Heart right ventricle (tissue), 16 donors: ENCODE data around the gene MGAT5. TPM values are rescaled to one million over a fixed set of nuclear protein-coding genes. Genes with fewer than 3 reads are reported as not detected.

ENCODE experiments used
- ATAC-seq, 8 donors: fragments of 200-7000 bp; cut with Tn5 transposase; one replicate each; pipeline ENCODE4 v1.9.1; 2020; ENCODE audit warnings: mild to moderate bottlenecking in 8 of 8, moderate library complexity in 8 of 8, moderate number of reproducible peaks in 1 of 8
- DNase-seq, 2 donors: peaks; one replicate each; pipeline ENCODE4 v3.0.0-alpha.2; 2020
- H3K27ac ChIP-seq, 10 donors: fragments of 200-600 bp; sonication (generic) in 2 of 10; one replicate each; pipeline versions ENCODE4 v1.5.0 to v1.8.0; 2020 to 2022; ENCODE audit warnings: mild to moderate bottlenecking in 3 of 10
- H3K27me3 ChIP-seq, 7 donors: fragments of 200-600 bp; one replicate each; pipeline ENCODE4 v1.8.0; 2021 to 2022; ENCODE audit warnings: mild to moderate bottlenecking in 2 of 7
- H3K36me3 ChIP-seq, 9 donors: fragments of 200-600 bp; sonication (generic) in 1 of 9; one replicate each; pipeline versions ENCODE4 v1.5.0 to v1.8.0; 2020 to 2022; ENCODE audit warnings: mild to moderate bottlenecking in 2 of 9
- H3K4me1 ChIP-seq, 9 donors: fragments of 200-600 bp; sonication (generic) in 1 of 9; one replicate each; pipeline versions ENCODE4 v1.5.0 to v1.8.0; 2020 to 2022; ENCODE audit warnings: mild to moderate bottlenecking in 4 of 9
- H3K4me3 ChIP-seq, 10 donors: fragments of 200-600 bp; sonication (generic) in 2 of 10; one replicate each; pipeline versions ENCODE4 v1.5.0 to v1.8.0; 2020 to 2022; ENCODE audit warnings: mild to moderate bottlenecking in 7 of 10, moderate library complexity in 2 of 10
- H3K9me3 ChIP-seq, 11 donors: fragments of 200-600 bp in 10 of 11; sonication (generic) in 2 of 11; one replicate each; pipeline versions ENCODE4 v1.5.0 to v1.8.0; 2013 to 2022; ENCODE audit warnings: mild to moderate bottlenecking in 2 of 11, control low read depth in 1 of 11, moderate library complexity in 1 of 11
- CTCF ChIP-seq, 9 donors: fragments of 200-600 bp; sonication (generic) in 2 of 9; IDR thresholded peaks; one replicate each; pipeline versions ENCODE4 v1.5.0 to v1.8.0; 2021 to 2022; ENCODE audit warnings: antibody characterized with exemption in 9 of 9, mild to moderate bottlenecking in 5 of 9, moderate library complexity in 1 of 9
- WGBS, 2 donors: extraction: QIAGEN DNeasy Blood & Tissue Kit; methylation state at CpG; one replicate each; pipeline ENCODE4 v1.1.7; 2013; ENCODE audit warnings: inconsistent platforms in 1 of 2; 5-methylcytosine and 5-hydroxymethylcytosine counted together
- intact Hi-C, 10 donors: fragments of 100-400 bp; cut with DNase I; formaldehyde crosslinking; loops; one replicate each; pipeline versions ENCODE4 v1.11.1 to v1.14.2; 2022
- polyA plus RNA-seq, 2 donors: library from polyadenylated mRNA; stranded (reverse); fragments of 200-250 nt; gene quantifications; one replicate each; pipeline ENCODE4 v1.2.3, GENCODE V29; 2013
- total RNA-seq, 10 donors: library from RNA; stranded (reverse); fragmentation: NEBNext Ultra II Directional in 3 of 10; extraction: Animal tissue kit (Norgen Biotek cat#: 25700) in 3 of 10; gene quantifications; one replicate each; pipeline versions ENCODE4 v1.2.1 to v1.2.4, GENCODE V29; 2021 to 2023
- donor health status: Arrhythmogenic right ventricular cardiomyopathy.
- donor health status: ischemic (EF 13 %, LVEDD 7.1; RV severe dilation, severe dysfunction).
- donor health status: healthy with polysubstance abuse.
- donor health status: DM: no; HTN: yes; CAD: no.
- donor health status: DM: no; HTN: no; CAD: no.
- donor health status: ischemic (EF 25% LVEDD 6.9; RV normal size, moderate dysfunction).
- donor health status: ischemic (EF 25% LVEDD 5.7; RV mildly dilated, moderate dysfunction).
- donor health status: healthy.
- donor health status: DM: yes; HTN: yes; CAD: no.
- donor health status: Ischemic cardiomyopathy.
- donor health status: ischemic (EF 35%, LVEDD 5.7; RV mildly dilated, moderate dysfunction).
- donor health status: nonischemic (EF 11% LVEDD 7.7; RV severe dilation, severe dysfunction).
- donor health status: DM: yes; HTN: yes; CAD: no.
- donor health status: PGD.
- donor health status: ischemic (EF 29% LVEDD 5.4; RV normal size, mild dysfunction).
- donor health status: nonischemic (EF 23%, LVEDD 6.1; RV moderate dilation, normal function).

The MGAT5 gene
- total and polyA plus RNA-seq, 12 donors = 6.4 to 111 (median 92.2) TPM

GRCh38 chr2:134436706-134437105 is 182.8 kb downstream of the MGAT5 start:
- intact Hi-C loops = loop anchor here in 1 of 10 donors (10.0 kb wide), 1 partner anchor 462 kb away; no protein-coding TSS in a partner anchor
- Histone ChIP-seq H3K27ac (no peak overlapping the region), H3K4me3 (no peak overlapping the region), H3K36me3 (peaks cover 0 to 91% (median 7%) of the 10 kb centered on the region in 9 donors), H3K4me1 (peaks cover 0 to 8% (median 0%) of the 10 kb centered on the region in 9 donors), H3K27me3 (no peaks in the 10 kb centered on the region), H3K9me3 (no peaks in the 10 kb centered on the region)
- WGBS, 2 donors = 94% methylated on average over 7 of the region's 7 CpGs
- DNase-seq = no peak
- no peak for ATAC-seq
- TF ChIP-seq CTCF (IDR thresholded peaks at IDR 0.05) = no peak

- peaks cover 0 to 87% (median 4%) of the 10 kb centered on the region in 9 donors for H3K36me3 ChIP-seq
- DNase-seq (no peak), ATAC-seq (no peak)
- TF ChIP-seq CTCF (IDR thresholded peaks at IDR 0.05) = no peak
- H3K9me3 ChIP-seq = no peaks in the 10 kb centered on the region
- H3K4me1 ChIP-seq = peaks cover 0 to 10% (median 3%) of the 10 kb centered on the region in 9 donors
- no peak overlapping the region for H3K27ac ChIP-seq
- H3K27me3 ChIP-seq = no peaks in the 10 kb centered on the region
- no peak overlapping the region for H3K4me3 ChIP-seq
- WGBS, 2 donors = 79 to 82% methylated on average over 3 of the region's 3 CpGs
- intact Hi-C loops = loop anchor here in 1 of 10 donors (10.0 kb wide), 1 partner anchor 464 kb away; no protein-coding TSS in a partner anchor
Measured at GRCh38 chr2:134438371-134438770, 184.5 kb downstream of the MGAT5 start.

- DNase-seq (no peak), ATAC-seq (no peak)
- Histone ChIP-seq H3K9me3 (no peaks in the 10 kb centered on the region), H3K4me3 (no peak overlapping the region), H3K36me3 (peaks cover 0 to 83% (median 4%) of the 10 kb centered on the region in 9 donors), H3K27ac (peak overlapping the region in 1 of 10 donors; percentile 48), H3K27me3 (no peaks in the 10 kb centered on the region), H3K4me1 (peaks cover 0 to 30% (median 9%) of the 10 kb centered on the region in 9 donors)
- intact Hi-C loops = loop anchor here in 2 of 10 donors (10.0 kb wide), 1 partner anchor 556 kb away; no protein-coding TSS in a partner anchor
- no peak for TF ChIP-seq CTCF (IDR thresholded peaks at IDR 0.05)
- WGBS, 2 donors = 98% methylated on average over 16 of the region's 16 CpGs
Measured at GRCh38 chr2:134440336-134440909, 186.6 kb downstream of the MGAT5 start.

GRCh38 chr2:134441153-134441863 is 187.4 kb downstream of the MGAT5 start:
- no peak for TF ChIP-seq CTCF (IDR thresholded peaks at IDR 0.05)
- peaks cover 0 to 83% (median 4%) of the 10 kb centered on the region in 9 donors for H3K36me3 ChIP-seq
- H3K27me3 ChIP-seq = no peaks in the 10 kb centered on the region
- no peak overlapping the region for H3K4me3 ChIP-seq
- 73 to 85% methylated on average over 11 of the region's 11 CpGs for WGBS, 2 donors
- H3K9me3 ChIP-seq = no peaks in the 10 kb centered on the region
- peak overlapping the region in 4 of 10 donors; percentile 2 to 53 (median 28) for H3K27ac ChIP-seq
- DNase-seq (peak in 1 of 2 donors; percentile 44), ATAC-seq (peak in 7 of 8 donors; percentile 36 to 88 (median 67))
- H3K4me1 ChIP-seq = peaks cover 0 to 39% (median 16%) of the 10 kb centered on the region in 9 donors
- intact Hi-C loops = loop anchor here in 2 of 10 donors (10.0 kb wide), 1 partner anchor 557 kb away; no protein-coding TSS in a partner anchor
